ENCODE data around the gene IPMK.

DNA sequence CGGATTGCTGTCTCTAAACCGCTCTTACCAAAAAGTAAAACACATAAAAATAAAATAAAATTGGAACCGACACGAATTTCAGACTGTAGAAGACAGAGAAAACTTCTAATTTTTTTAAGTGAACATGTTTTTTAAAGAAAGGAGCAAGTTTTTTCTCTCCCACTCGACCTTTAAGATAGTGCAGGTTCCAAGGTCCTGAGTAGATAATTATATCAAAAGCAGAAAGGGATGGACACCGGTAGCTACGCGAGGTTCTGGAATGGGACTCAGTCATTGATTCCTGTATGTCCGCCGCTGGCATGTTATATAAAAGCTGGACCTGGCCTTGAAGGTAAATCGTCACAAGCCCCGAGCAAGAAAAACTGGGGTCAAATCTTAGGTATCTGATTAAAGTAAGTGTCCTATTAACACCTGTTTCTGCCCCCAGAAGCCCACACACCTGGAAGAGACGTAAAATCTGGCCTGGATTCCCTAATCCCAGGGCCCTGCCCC, 806 bp upstream of the IPMK start:
- TF ChIP-seq, protein P1, sequence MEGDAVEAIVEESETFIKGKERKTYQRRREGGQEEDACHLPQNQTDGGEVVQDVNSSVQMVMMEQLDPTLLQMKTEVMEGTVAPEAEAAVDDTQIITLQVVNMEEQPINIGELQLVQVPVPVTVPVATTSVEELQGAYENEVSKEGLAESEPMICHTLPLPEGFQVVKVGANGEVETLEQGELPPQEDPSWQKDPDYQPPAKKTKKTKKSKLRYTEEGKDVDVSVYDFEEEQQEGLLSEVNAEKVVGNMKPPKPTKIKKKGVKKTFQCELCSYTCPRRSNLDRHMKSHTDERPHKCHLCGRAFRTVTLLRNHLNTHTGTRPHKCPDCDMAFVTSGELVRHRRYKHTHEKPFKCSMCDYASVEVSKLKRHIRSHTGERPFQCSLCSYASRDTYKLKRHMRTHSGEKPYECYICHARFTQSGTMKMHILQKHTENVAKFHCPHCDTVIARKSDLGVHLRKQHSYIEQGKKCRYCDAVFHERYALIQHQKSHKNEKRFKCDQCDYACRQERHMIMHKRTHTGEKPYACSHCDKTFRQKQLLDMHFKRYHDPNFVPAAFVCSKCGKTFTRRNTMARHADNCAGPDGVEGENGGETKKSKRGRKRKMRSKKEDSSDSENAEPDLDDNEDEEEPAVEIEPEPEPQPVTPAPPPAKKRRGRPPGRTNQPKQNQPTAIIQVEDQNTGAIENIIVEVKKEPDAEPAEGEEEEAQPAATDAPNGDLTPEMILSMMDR (IDR thresholded peaks at IDR 0.05; ENCODE audit: borderline replicate concordance, extremely low read depth, low read length, poor library complexity, severe bottlenecking): no peak
- no peak for TF ChIP-seq EZH2 (IDR thresholded peaks at IDR 0.05; ENCODE audit: borderline replicate concordance, low read depth, low read length, severe bottlenecking)

Measured in DND-41 (cell line).